GM06990 (cell line): ENCODE data around the gene CRYBB3.
"Not testable (repeated sequence)": the region's sequence is repeated elsewhere in the genome, so short reads cannot be mapped to it uniquely, and the experiment has no call there.

Experiments
- DNase-seq: peaks from one replicate; pipeline ENCODE4 v3.0.0-alpha.2; 2011; ENCODE audit not compliant: insufficient read length; ENCODE audit errors: extremely low read depth
- H3K27me3 ChIP-seq: replicated peaks from 2 replicates; pipeline ENCODE4 v1.6.0; 2011; ENCODE audit warnings: low read length; ENCODE audit not compliant: control insufficient read depth, insufficient read depth
- H3K36me3 ChIP-seq: 2 replicates; pipeline ENCODE4 v1.5.1; 2011; ENCODE audit warnings: low read length; ENCODE audit not compliant: control insufficient read depth, insufficient read depth
- H3K4me3 ChIP-seq: replicated peaks from 2 replicates; pipeline ENCODE4 v1.5.1; 2011; ENCODE audit warnings: low read depth, mild to moderate bottlenecking, control low read depth, low read length
- TF ChIP-seq, protein P1 (sequence below): IDR thresholded peaks from 2 replicates; pipeline ENCODE4 v1.5.1; 2011; ENCODE audit warnings: low read length, control low read depth, mild to moderate bottlenecking, inconsistent platforms; ENCODE audit not compliant: insufficient read depth, poor library complexity, severe bottlenecking

Gene CRYBB3

DNA sequence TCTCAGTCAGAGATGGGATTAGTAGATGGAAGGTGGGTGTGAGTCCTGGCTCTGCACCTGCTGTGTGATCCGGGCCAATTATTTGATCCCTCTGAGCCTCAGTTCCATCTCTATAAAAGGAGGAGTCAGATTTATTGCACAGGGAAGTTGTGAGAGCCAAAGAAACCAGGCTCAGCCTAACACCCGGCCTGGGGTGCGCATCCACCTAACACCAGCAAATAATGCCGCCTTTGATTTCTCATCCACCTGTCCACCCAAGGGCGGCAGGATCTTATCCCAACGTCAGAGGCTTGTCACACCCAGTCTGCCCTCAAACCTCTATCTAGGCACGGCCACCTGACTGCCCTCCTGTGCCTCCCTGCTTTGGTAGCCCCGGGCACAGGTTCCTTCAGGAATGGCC is 22.1 kb downstream of the CRYBB3 start:
- H3K4me3 ChIP-seq: no peak overlapping the region
- no peaks in the 10 kb centered on the region for H3K36me3 ChIP-seq
- no peaks in the 10 kb centered on the region; the same call in 1 of the 2 replicates for H3K27me3 ChIP-seq
- TF ChIP-seq, protein P1, sequence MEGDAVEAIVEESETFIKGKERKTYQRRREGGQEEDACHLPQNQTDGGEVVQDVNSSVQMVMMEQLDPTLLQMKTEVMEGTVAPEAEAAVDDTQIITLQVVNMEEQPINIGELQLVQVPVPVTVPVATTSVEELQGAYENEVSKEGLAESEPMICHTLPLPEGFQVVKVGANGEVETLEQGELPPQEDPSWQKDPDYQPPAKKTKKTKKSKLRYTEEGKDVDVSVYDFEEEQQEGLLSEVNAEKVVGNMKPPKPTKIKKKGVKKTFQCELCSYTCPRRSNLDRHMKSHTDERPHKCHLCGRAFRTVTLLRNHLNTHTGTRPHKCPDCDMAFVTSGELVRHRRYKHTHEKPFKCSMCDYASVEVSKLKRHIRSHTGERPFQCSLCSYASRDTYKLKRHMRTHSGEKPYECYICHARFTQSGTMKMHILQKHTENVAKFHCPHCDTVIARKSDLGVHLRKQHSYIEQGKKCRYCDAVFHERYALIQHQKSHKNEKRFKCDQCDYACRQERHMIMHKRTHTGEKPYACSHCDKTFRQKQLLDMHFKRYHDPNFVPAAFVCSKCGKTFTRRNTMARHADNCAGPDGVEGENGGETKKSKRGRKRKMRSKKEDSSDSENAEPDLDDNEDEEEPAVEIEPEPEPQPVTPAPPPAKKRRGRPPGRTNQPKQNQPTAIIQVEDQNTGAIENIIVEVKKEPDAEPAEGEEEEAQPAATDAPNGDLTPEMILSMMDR: no peak
- no peak for DNase-seq

DNA sequence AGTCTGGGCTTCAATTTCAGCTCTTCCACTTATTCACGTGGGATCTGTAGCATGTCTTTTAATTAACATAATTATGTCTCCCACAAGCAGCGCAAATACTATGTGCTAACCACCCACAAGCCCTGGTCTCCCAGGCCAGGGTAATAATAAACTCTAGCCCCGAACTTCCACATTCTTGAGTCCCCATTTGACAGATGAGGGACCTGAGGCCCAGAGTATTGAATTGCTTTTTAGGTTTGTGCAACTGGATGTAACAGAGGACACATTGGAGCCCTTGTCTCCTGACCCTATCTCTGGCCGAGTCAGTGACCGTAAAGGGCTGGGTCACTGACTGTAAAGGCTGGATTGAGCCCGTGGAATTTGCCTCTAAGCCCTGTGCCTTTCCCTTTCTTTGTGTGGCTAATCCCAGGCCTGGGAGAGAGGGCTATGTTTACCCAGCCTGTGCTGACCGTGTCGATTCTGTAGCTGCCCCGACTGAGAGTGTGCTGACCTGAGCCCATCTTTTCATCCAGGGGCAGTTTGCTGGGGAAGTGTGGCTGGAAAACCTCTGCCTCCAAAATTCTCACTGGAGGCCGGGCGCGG is 23.7 kb downstream of the CRYBB3 start:
- Histone ChIP-seq H3K27me3 (no peaks in the 10 kb centered on the region; the same call in 1 of the 2 replicates), H3K36me3 (no peaks in the 10 kb centered on the region), H3K4me3 (no peak overlapping the region)
- DNase-seq: no peak
- TF ChIP-seq, protein P1: no peak

DNA sequence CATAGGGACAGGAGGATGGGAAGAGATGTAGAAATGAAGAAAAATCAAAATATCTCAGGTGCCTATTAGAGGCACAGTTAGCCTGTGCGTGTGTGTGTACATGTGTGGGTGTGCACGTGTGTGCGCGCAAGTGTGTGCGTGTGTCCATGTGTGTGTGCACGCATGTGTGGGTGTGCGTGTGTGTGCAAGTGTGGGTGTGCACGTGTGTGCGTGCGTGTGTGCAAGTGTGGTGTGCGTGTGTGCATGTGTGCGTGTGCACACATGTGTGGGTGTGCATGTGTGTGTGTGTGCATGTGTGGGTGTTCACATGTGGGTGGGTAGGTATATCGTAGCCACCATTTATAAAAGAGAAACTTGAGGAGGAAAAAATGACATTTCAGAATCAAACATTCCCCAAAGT is 29.2 kb downstream of the CRYBB3 start:
- Histone ChIP-seq H3K4me3 (no peak overlapping the region), H3K27me3 (no peaks in the 10 kb centered on the region; the same call in 1 of the 2 replicates), H3K36me3 (no peaks in the 10 kb centered on the region)
- no peak for DNase-seq
- TF ChIP-seq, protein P1: no peak

DNA sequence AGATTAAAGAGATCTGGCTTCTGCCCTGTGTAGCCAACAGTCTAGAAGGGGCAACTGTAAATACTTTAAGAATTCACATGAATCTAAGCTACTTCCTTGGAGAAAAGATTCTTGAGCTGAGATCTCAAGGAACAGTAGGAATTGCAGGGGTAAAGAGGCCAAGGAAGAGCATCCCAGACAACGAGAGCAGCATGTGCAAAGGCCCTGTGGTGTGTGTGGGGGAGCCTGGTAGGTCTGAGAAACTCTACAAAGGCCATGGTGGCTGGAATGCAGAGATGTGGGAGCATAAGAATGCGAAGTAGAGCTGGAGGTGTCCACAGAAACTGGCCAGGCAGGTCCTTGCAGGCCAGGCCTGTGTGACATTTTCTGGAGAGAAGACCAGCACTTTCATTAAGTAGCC is 31.1 kb downstream of the CRYBB3 start:
- DNase-seq, H3K4me3 ChIP-seq, H3K36me3 ChIP-seq, H3K27me3 ChIP-seq: not testable (repeated sequence)

DNA sequence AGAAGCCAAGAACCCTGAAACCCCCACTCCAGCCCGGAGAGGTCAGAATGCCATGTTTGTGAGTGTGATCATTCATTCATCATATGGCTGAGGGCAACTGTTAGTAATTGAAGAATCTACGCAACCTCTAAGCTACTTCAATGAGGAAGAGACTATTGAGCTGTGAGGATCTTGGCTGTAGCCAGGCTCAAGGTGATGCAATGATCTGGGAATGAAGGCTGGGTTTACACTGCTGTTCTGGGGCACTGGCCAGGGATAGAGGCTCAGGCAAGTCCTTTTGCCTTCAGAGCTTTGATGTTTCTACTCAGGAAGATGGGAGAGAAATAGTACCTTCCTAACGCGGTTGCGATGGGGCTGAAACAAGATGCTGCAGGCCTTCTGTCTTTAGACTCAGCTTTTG is 32.6 kb downstream of the CRYBB3 start:
- Histone ChIP-seq H3K27me3 (peaks cover 4% of the 10 kb centered on the region; the same call in 1 of the 2 replicates), H3K36me3 (no peaks in the 10 kb centered on the region), H3K4me3 (no peak overlapping the region)
- TF ChIP-seq, protein P1: no peak
- no peak for DNase-seq

DNA sequence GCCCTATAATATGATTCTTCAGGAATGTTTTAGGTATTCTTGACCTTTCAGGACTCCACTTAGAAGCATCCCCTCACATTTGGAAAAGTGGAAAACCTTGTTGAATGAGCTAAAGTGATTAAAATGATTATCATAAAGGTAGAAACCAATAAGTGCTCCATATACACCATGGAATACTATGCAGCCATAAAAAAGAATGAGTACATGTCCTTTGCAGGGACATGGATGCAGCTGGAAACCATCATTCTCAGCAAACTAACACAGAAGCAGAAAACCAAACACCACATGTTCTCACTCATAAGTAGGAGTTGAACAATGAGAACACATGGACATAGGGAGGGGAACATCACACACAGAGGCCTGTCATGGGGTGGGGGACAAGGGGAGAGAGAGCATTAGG is 34.0 kb downstream of the CRYBB3 start:
- H3K4me3 ChIP-seq, H3K27me3 ChIP-seq, DNase-seq, H3K36me3 ChIP-seq: not testable (repeated sequence)
